ENCODE data around the gene ITGAE.
"Not testable (repeated sequence)": the region's sequence is repeated elsewhere in the genome, so short reads cannot be mapped to it uniquely, and the experiment has no call there.

Gene ITGAE

GRCh38 chr17:3755335-3756030, 45.5 kb downstream of the ITGAE start:
- DNase-seq, result no peak

- DNase-seq, result peak; percentile 82
These were observed 46.3 kb downstream of the ITGAE start for GRCh38 chr17:3754458-3755334.

- DNase-seq, result no peak
These were observed 46.9 kb downstream of the ITGAE start for GRCh38 chr17:3754066-3754457.

GRCh38 chr17:3753624-3754023, 47.4 kb downstream of the ITGAE start:
- DNase-seq, result no peak

GRCh38 chr17:3751836-3752235, 49.2 kb downstream of the ITGAE start:
- no peak for DNase-seq

GRCh38 chr17:3750926-3751325, 50.1 kb downstream of the ITGAE start:
- DNase-seq, result peak; percentile 75

GRCh38 chr17:3750296-3750695, 50.7 kb downstream of the ITGAE start:
- no peak for DNase-seq

- DNase-seq, result no peak
These were observed 52.4 kb downstream of the ITGAE start for GRCh38 chr17:3748576-3748975.

GRCh38 chr17:3747805-3748204, 53.2 kb downstream of the ITGAE start:
- DNase-seq, result no peak

- DNase-seq, result no peak
These were observed 55.9 kb downstream of the ITGAE start for GRCh38 chr17:3745071-3745470.

- no peak for DNase-seq
These were observed 57.0 kb downstream of the ITGAE start for GRCh38 chr17:3744014-3744413.

GRCh38 chr17:3740611-3741073, 60.3 kb downstream of the ITGAE start:
- DNase-seq, result peak; percentile 69

GRCh38 chr17:3739422-3740124, 61.4 kb downstream of the ITGAE start:
- DNase-seq, result no peak

- peak; percentile 84 for DNase-seq
These were observed 62.3 kb downstream of the ITGAE start for GRCh38 chr17:3738562-3739295.

GRCh38 chr17:3735515-3735914, 65.5 kb downstream of the ITGAE start:
- DNase-seq, result no peak

- not testable (repeated sequence) for DNase-seq
These were observed 66.1 kb downstream of the ITGAE start for GRCh38 chr17:3734911-3735276.

- DNase-seq, result no peak
These were observed 68.8 kb downstream of the ITGAE start for GRCh38 chr17:3732210-3732621.

GRCh38 chr17:3730881-3731429, 70.0 kb downstream of the ITGAE start:
- DNase-seq, result no peak

- no peak for DNase-seq
These were observed 71.1 kb downstream of the ITGAE start for GRCh38 chr17:3729881-3730280.

GRCh38 chr17:3728099-3728498, 72.9 kb downstream of the ITGAE start:
- not testable (repeated sequence) for DNase-seq

- no peak for DNase-seq
These were observed 73.9 kb downstream of the ITGAE start for GRCh38 chr17:3727041-3727440.

GRCh38 chr17:3724378-3725077, 76.5 kb downstream of the ITGAE start:
- no peak for DNase-seq

Measured in CD4-positive, alpha-beta T cell treated with Interleukin-6 for 4 hours (primary cell).